GM19025 (cell line): ENCODE data around the gene ADCY5.

ENCODE experiments used
- ATAC-seq: cut with Tn5 transposase; IDR thresholded peaks from one replicate; pipeline ENCODE4 v1.9.1; 2021; ENCODE audit warnings: mild to moderate bottlenecking, low read depth, moderate library complexity; ENCODE audit not compliant: unreplicated experiment

ADCY5 gene

DNA sequence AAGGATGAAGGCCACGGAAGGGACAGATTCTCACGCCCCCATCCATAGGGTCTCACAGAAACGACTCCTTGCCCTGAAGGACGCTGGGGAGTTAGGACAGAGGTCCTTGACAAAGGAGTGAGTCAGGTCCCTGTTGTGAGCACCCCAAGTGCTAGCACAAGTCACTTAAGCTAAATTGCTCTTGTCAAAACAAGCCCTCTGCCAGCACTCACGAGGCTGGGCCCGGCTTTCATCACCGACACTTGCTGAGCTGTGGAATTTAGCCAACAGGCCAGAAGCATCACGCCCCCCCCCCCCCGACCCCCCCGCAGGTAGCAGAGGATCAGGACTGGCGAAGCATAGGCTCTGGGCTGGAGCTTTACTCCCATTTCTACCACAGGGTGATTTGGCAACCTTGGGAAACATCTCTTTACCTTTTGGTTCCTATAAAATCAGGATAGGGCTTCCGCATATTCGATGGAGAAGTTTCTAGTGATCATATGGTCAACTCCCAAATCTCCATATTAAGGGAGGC is 75.4 kb downstream of the ADCY5 start:
- ATAC-seq, result no peak

GRCh38 chr3:123372686-123373473 is 76.0 kb downstream of the ADCY5 start:
- ATAC-seq, result no peak

- ATAC-seq, result no peak
Observed at GRCh38 chr3:123371859-123372685, 76.8 kb downstream of the ADCY5 start.

DNA sequence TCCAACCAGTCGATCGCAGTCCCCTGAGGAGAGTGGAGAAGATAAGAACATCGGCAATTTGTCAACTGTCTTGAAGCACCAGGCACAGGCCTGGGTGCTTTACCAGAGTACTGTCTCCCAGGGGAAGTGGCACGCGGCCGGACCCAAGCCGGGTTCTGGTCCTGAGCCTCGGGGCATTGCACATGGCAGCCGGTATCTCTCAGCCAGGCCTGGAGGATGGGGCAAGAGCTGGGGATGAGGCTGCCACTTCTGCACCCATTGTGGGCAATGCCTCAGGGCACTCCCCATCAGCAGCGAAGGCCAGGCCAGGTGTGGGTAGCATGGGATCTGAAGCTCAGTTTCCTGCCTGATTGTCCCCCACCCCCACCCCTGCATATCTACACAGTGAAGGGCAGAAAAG is 77.5 kb downstream of the ADCY5 start:
- no peak for ATAC-seq

DNA sequence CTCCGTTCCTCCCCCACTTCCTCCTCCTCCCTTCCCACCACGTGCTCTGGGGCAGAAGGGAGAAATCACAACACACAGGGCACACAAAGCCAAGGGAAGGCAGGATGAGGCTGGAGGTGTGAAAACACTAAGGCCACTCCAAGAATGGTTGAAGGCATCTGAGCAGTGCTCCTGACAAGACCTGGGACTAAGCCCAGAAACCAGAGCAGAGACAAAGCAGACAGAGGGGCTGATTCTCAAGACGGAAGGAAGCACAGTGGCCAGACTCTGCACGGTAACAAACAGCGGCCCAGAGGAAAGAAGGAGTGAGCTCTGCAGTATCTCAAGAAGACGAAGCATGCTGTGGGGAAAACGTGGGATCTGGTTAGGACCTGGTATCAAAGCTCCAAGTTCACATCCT is 78.1 kb downstream of the ADCY5 start:
- ATAC-seq, result no peak

DNA sequence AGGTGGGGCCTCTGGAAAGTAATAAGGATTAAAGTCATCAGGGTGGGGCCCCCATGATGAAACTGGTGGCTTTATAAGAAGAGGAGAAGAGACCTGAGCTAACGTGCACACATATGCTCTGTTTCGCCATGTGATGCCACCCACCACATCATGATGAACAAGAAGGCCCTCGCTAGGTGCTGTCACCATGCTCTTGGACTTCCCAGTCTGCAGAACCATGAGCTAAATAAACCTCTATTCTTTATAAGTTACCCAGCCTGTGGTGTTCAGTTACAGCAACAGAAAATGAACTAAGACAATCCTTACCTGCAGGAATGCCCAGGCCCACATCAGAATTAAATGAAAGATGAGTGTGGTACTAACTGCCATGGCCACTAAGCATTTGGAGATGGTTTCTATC is 79.8 kb downstream of the ADCY5 start:
- ATAC-seq, result no peak

DNA sequence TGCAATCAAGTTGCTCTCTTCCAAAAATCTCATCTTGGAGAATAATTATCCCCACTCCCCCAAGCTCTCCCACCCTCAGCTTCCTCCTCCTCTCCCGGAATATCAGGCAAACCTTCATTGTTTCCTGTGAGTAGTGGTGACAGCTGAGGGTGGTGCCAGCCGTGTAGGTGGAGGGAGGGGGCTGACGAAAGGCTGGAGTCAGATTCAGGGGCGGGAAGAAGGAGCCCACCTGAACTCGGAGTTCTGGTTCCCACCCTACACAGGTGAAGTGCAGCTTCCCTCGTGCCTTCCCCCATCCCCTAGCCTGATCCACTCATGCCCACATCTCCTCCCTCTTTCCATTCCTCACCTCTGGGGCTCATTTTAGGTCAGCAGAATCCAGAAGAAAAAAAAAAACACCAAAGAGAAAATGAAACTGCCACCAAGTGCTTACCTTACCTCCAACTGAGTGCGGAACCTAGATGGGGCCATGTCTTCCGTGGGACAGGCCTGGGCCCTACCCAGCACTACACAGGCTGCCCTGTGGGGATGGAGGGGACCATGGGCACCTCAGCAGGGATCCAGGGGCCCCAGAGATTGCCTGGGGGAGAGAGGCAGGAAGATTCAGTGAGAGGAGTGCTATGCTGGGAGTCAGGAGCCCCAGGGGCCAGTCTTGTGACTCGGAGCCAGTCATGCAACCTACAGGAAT is 81.3 kb downstream of the ADCY5 start:
- ATAC-seq, result no peak

DNA sequence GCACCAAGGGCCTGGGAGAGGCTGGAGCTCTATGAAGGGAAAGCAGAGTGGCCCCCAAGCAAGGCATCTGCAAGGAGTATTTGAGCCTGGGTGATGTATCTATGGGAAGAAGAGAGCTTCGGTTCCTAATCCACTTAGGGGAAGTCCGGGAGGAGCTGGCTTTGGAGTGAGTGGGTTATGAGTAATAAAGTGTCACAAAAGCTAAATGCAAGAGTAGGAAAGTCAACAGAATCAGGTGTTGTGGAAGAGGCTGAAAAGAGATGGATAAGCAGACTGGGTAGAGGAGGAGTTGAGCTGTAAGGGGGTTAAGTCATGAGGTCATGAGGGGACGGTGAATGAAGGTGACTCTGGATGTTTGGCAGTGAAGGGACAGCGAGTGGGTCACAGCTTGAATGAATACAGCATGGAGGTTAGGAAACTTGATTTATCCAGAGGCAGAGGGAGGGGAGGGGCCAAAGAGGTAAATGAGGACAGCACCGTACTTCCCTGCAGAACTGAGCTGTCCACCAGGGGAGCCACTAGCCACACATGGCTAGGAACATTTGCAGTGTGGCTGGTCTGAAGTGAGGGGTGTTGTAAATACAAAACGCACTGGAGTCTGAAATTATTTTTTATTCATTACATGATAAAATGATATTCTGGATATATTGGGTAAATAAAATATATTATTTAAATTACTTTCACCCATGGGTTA is 83.3 kb downstream of the ADCY5 start:
- no peak for ATAC-seq

DNA sequence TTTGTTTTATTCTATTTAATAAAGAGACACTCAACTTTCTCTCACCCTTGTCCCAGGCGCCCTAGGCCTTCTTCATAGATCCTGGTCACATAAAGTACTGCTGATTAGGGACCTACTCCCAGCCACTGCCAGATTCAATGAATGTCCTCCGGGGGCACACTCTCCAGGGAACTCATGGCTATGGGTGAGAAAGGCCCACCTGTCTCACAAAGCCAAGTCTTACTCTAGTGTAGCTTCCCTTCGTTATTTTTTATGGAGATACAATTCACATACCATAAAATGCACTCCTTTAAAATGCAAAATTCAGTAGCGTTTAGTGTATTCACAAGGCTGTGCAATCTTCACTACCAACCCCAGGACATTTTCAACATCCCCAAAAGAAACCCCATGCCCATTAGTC is 87.8 kb downstream of the ADCY5 start:
- no peak for ATAC-seq

- ATAC-seq, result no peak
Observed at GRCh38 chr3:123357275-123357674, 91.6 kb downstream of the ADCY5 start.

DNA sequence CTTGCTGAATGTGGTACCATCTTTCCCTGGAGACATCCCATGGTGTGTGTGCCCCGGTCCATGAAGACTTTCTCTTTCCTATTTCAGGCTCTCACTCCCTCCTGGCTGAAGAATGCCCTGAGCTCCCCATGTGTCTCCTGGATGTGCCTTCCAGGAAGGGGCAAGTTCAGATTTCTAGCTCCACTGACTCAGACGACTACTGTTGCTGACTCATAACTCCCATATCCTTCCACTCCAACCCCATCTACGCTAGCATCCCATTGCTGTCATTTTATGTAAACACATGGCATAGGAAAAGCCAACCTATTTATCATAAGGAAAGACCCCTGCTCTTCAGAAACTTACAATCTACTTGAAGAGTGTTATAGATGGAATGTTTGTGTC is 95.0 kb downstream of the ADCY5 start:
- no peak for ATAC-seq

DNA sequence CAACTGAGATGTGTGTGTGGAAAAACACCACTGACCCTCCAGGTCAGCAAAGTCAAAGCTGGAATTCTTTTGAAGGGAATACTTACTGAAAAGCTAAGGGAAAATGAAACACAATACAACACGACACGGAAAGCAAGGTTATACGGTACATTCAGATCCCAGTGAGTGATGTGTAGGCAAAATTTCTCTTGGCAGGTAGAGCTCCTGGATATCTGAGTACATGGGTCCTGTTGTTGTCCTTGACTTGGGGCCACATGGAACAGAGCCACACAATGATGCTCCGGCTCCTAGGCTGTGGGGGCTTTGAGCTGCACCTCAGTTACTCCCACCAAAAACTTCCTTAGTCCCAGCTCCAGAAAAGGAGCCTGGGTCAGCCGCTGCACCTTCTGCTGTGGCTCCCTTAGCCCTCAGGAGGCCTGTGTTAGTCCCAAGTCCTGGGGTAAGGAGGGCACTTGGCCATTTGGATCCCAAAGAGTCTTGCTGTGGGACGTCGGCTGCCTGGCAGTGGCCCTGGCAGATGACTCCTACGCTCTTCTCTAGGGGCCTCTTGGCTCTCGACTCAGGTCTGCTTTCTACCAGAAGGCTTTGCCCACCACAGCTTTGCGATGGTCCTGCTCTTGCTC is 95.6 kb downstream of the ADCY5 start:
- no peak for ATAC-seq

DNA sequence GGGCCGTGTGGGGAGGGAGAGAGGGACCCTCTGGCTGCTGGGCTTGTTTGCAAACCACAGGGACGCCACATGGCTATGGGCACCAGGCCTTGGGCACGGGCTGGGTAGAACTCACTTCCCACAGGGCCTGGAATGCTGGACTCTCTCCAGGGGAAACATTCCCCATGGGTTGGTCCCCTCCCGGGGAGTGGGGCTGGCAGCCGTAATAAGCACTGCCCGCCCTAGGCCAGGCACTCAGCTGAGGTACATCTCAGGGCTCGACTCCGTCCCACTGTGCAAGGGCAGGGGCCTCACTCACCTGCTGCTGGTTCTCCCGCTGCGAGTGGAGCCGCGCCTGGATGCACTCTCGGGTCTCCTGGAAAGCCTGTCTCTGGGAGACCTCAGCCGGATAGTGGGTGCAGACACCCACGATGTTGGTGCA is 96.7 kb downstream of the ADCY5 start:
- no peak for ATAC-seq

DNA sequence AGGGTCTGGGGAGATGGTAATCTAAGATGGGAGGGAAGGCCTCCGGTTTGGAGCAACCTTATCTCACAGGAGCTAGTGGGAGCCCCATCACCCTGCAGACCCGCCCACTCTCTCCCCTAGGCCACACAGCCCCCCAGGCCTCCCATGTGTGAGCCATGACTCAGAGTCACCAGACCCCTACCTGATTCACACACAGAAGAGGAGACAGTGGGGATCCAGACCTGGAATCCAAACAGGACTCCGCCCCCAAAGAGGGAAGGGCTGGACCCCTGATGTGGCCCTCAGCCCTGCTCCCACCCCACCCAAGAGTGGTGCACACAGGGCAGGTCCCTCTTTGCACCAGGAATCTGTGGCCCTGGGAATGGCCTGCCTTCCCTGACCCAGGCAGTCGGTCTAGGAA is 97.4 kb downstream of the ADCY5 start:
- no peak for ATAC-seq

DNA sequence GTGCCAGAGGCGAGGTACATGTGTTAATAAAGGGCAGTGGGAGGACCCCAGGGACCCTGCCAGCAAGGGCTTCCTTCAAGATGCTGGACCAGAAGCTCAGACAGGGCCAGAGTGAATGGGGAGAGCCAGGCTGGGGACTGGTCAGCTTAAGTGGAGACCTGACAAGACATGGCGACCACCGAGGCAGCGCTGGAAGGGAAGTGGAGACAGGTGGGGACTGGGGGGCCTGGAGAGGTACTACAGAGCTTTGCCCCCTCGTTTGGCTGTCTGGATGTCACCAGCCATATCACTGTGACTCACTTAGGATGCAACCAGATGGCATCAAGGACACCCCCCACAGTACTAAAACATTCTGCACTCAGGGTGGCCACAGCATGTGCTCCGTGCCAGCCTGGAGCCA is 97.9 kb downstream of the ADCY5 start:
- no peak for ATAC-seq

DNA sequence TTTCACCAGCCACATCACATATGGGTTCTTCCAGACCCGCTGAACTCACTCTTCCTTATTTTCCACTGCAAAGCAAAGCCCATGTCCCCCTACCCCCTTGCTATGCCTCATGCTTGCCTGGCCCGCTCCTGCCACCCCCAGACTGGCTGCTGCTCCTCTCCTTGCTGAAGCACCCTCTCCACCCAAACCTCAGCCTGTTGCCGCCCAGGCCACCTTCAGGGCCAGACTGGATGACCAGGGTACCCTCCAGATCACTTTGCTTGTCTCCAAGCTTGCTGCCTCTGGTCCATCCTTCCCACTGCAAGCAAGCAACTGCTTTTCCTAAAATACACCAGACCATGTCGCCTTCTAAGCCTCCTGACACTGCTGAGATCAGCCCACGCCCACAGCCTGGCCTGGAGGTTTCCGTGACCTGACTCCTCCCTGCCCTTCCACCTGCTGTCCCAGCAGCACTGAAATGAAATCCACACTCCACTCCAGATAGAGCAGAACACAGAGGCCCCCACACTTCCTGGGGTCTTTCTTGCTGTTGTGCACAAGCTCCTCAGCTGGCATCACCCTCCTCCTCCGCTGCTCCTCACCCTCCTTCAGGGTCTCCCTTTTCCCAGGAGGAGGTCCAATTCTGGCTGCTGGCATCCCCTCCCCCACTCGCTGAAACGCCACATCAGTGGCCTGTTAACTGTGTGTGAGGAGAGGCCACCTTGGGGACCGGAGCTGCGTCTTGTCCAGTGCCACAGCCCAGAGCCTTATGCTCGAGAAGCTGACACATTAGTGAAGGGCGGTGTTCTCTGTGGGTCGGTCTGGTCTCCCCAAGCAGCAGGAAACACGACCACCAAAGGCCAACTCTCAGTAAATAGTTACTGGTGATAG is 99.1 kb downstream of the ADCY5 start:
- ATAC-seq, result no peak

GRCh38 chr3:123349201-123349535 is 99.7 kb downstream of the ADCY5 start:
- ATAC-seq, result no peak

GRCh38 chr3:123348471-123349200 is 100.3 kb downstream of the ADCY5 start:
- no peak for ATAC-seq
